Measurements from ENCODE around the gene TPST1.

Gene TPST1

GRCh38 chr7:66187905-66188304 lies 17.2 kb upstream of the TPST1 start:
- Histone ChIP-seq H3K79me2 (ENCODE audit: low read length) (no peaks in the 10 kb centered on the region), H3K9me3 (ENCODE audit: insufficient read depth, low read length) (0 out of 2 replicates have a peak, but pooled peaks cover 4% of the 10 kb centered on the region), H3K4me1 (ENCODE audit: low read length) (peaks cover 5% of the 10 kb centered on the region), H2AFZ (ENCODE audit: low read depth, low read length) (no peak overlapping the region), H3K4me3 (ENCODE audit: low read length) (no peak overlapping the region), H3K4me2 (ENCODE audit: low read length) (no peak overlapping the region), H3K27ac (ENCODE audit: low read length) (no peak overlapping the region), H4K20me1 (ENCODE audit: insufficient read depth, low read length) (no peaks in the 10 kb centered on the region), H3K27me3 (ENCODE audit: low read depth, low read length) (no peaks in the 10 kb centered on the region), H3K9ac (ENCODE audit: low read length) (no peak overlapping the region), H3K36me3 (replicated peaks; ENCODE audit: low read depth, low read length) (no peaks in the 10 kb centered on the region)
- TF ChIP-seq, protein P1, sequence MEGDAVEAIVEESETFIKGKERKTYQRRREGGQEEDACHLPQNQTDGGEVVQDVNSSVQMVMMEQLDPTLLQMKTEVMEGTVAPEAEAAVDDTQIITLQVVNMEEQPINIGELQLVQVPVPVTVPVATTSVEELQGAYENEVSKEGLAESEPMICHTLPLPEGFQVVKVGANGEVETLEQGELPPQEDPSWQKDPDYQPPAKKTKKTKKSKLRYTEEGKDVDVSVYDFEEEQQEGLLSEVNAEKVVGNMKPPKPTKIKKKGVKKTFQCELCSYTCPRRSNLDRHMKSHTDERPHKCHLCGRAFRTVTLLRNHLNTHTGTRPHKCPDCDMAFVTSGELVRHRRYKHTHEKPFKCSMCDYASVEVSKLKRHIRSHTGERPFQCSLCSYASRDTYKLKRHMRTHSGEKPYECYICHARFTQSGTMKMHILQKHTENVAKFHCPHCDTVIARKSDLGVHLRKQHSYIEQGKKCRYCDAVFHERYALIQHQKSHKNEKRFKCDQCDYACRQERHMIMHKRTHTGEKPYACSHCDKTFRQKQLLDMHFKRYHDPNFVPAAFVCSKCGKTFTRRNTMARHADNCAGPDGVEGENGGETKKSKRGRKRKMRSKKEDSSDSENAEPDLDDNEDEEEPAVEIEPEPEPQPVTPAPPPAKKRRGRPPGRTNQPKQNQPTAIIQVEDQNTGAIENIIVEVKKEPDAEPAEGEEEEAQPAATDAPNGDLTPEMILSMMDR (IDR thresholded peaks at IDR 0.05; ENCODE audit: low read depth, low read length) = no peak
- TF ChIP-seq EZH2phosphoT487 (IDR thresholded peaks at IDR 0.05; ENCODE audit: low read depth) = no peak

GRCh38 chr7:66188645-66189044 lies 16.5 kb upstream of the TPST1 start:
- Histone ChIP-seq H3K27ac (ENCODE audit: low read length) (no peak overlapping the region), H3K9me3 (ENCODE audit: insufficient read depth, low read length) (0 out of 2 replicates have a peak, but pooled peaks cover 4% of the 10 kb centered on the region), H3K4me1 (ENCODE audit: low read length) (peaks cover 5% of the 10 kb centered on the region), H3K4me2 (ENCODE audit: low read length) (no peak overlapping the region), H3K4me3 (ENCODE audit: low read length) (no peak overlapping the region), H3K79me2 (ENCODE audit: low read length) (no peaks in the 10 kb centered on the region), H3K36me3 (replicated peaks; ENCODE audit: low read depth, low read length) (no peaks in the 10 kb centered on the region), H2AFZ (ENCODE audit: low read depth, low read length) (no peak overlapping the region), H3K9ac (ENCODE audit: low read length) (no peak overlapping the region), H4K20me1 (ENCODE audit: insufficient read depth, low read length) (no peaks in the 10 kb centered on the region), H3K27me3 (ENCODE audit: low read depth, low read length) (no peaks in the 10 kb centered on the region)
- TF ChIP-seq EZH2phosphoT487 (IDR thresholded peaks at IDR 0.05; ENCODE audit: low read depth) = no peak
- TF ChIP-seq, protein P1 (IDR thresholded peaks at IDR 0.05; ENCODE audit: low read depth, low read length) = no peak

- Histone ChIP-seq H3K9me3 (ENCODE audit: insufficient read depth, low read length) (0 out of 2 replicates have a peak, but pooled peaks cover 4% of the 10 kb centered on the region), H3K4me2 (ENCODE audit: low read length) (no peak overlapping the region), H3K79me2 (ENCODE audit: low read length) (no peaks in the 10 kb centered on the region), H4K20me1 (ENCODE audit: insufficient read depth, low read length) (no peaks in the 10 kb centered on the region), H3K27ac (ENCODE audit: low read length) (no peak overlapping the region), H2AFZ (ENCODE audit: low read depth, low read length) (no peak overlapping the region), H3K4me1 (ENCODE audit: low read length) (no peaks in the 10 kb centered on the region), H3K4me3 (ENCODE audit: low read length) (no peak overlapping the region), H3K27me3 (ENCODE audit: low read depth, low read length) (peaks cover 1% of the 10 kb centered on the region; the same call in 1 of the 2 replicates), H3K9ac (ENCODE audit: low read length) (no peak overlapping the region), H3K36me3 (replicated peaks; ENCODE audit: low read depth, low read length) (no peaks in the 10 kb centered on the region)
- TF ChIP-seq, protein P1 (IDR thresholded peaks at IDR 0.05; ENCODE audit: low read depth, low read length) = no peak
- no peak for TF ChIP-seq EZH2phosphoT487 (IDR thresholded peaks at IDR 0.05; ENCODE audit: low read depth)
These were observed 15.2 kb upstream of the TPST1 start for GRCh38 chr7:66189695-66190503.

DNA sequence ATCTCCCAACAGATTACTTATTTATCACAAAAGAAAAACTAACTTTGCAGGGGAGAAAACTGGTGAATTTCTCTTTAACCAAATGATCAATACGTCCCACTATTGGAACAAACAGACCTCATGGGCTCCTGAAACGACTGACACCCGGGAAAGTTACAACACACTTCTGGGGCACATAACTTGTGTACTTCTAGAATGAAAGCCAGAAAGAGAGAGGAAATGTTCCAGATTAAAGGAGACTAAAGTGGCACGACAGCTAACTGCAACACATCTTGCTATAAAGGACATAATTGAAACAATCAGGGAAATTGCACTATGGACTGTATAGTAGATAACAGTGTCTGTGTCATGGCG lies 14.7 kb upstream of the TPST1 start:
- Histone ChIP-seq H3K27ac (ENCODE audit: low read length) (no peak overlapping the region), H4K20me1 (ENCODE audit: insufficient read depth, low read length) (no peaks in the 10 kb centered on the region), H3K9ac (ENCODE audit: low read length) (no peak overlapping the region), H3K4me3 (ENCODE audit: low read length) (no peak overlapping the region), H3K4me2 (ENCODE audit: low read length) (no peak overlapping the region), H3K79me2 (ENCODE audit: low read length) (no peaks in the 10 kb centered on the region), H3K36me3 (replicated peaks; ENCODE audit: low read depth, low read length) (no peaks in the 10 kb centered on the region), H3K4me1 (ENCODE audit: low read length) (no peaks in the 10 kb centered on the region), H2AFZ (ENCODE audit: low read depth, low read length) (no peak overlapping the region), H3K27me3 (ENCODE audit: low read depth, low read length) (peaks cover 3% of the 10 kb centered on the region; the same call in 1 of the 2 replicates), H3K9me3 (ENCODE audit: insufficient read depth, low read length) (0 out of 2 replicates have a peak, but pooled peaks cover 4% of the 10 kb centered on the region)
- TF ChIP-seq EZH2phosphoT487 (IDR thresholded peaks at IDR 0.05; ENCODE audit: low read depth) = no peak
